MCF 10A (cell line): ENCODE measurements around the gene TEX2. TPM values are rescaled to one million over a fixed set of nuclear protein-coding genes. Genes with fewer than 3 reads are reported as not detected.

ENCODE experiments used
- BruUV-seq: library from RNA; stranded (reverse); fragments of 400-500 nt; replicated peaks from 2 replicates; lab custom pipeline; 2021; lab: Mats Ljungman, UMichigan
- CTCF ChIA-PET: fragments of 300-600 bp; sonication (Branson Sonifier 250); formaldehyde crosslinking; extraction: SDS; loops from one replicate; lab custom pipeline; 2021; ENCODE audit warnings: antibody characterized with exemption, inconsistent platforms; lab: Yijun Ruan, JAX
- POLR2A ChIA-PET: fragments of 300-600, 350-650 bp; sonication (Branson Sonifier 250); formaldehyde crosslinking; extraction: SDS; loops from one replicate; lab custom pipeline; 2020; ENCODE audit warnings: antibody characterized with exemption, inconsistent platforms; lab: Yijun Ruan, JAX
- DNase-seq: peaks from one replicate; pipeline ENCODE4 v3.0.0-alpha.2; 2018; ENCODE audit not compliant: unreplicated experiment
- H3K27ac Mint-ChIP-seq: one replicate; pipeline ENCODE4 v1.8.0; 2022; ENCODE audit warnings: mild to moderate bottlenecking, low read depth, mixed read lengths; ENCODE audit not compliant: unreplicated experiment
- H3K27me3 Mint-ChIP-seq: one replicate; pipeline ENCODE4 v1.8.0; 2022; ENCODE audit warnings: mixed read lengths; ENCODE audit not compliant: insufficient read depth, unreplicated experiment
- H3K36me3 Mint-ChIP-seq: one replicate; pipeline ENCODE4 v1.8.0; 2022; ENCODE audit warnings: mild to moderate bottlenecking, moderate library complexity, mixed read lengths; ENCODE audit not compliant: insufficient read depth, unreplicated experiment
- H3K4me1 Mint-ChIP-seq: one replicate; pipeline ENCODE4 v1.8.0; 2022; ENCODE audit warnings: mixed read lengths; ENCODE audit not compliant: insufficient read depth, unreplicated experiment
- H3K4me3 Mint-ChIP-seq: one replicate; pipeline ENCODE4 v1.8.0; 2022; ENCODE audit warnings: mild to moderate bottlenecking, moderate library complexity, mixed read lengths; ENCODE audit not compliant: unreplicated experiment
- H3K9me3 Mint-ChIP-seq: one replicate; pipeline ENCODE4 v1.8.0; 2022; ENCODE audit warnings: mixed read lengths; ENCODE audit not compliant: unreplicated experiment
- intact Hi-C: fragments of 100-400 bp; cut with micrococcal nuclease; formaldehyde crosslinking; loops from 2 replicates; pipeline ENCODE4 v1.14.1; 2022
- total RNA-seq: library from RNA; stranded (reverse); gene quantifications from 2 replicates; pipeline ENCODE4 v1.2.3, GENCODE V29; 2022
- TF ChIP-seq, protein P1 (sequence below): fragments of 200-600 bp; IDR thresholded peaks from one replicate; pipeline ENCODE4 v1.8.0; 2022; ENCODE audit warnings: antibody characterized with exemption, mild to moderate bottlenecking; ENCODE audit not compliant: unreplicated experiment

Gene TEX2
- total RNA-seq, 1 experiment from 2014 or later = 42.2 TPM

DNA sequence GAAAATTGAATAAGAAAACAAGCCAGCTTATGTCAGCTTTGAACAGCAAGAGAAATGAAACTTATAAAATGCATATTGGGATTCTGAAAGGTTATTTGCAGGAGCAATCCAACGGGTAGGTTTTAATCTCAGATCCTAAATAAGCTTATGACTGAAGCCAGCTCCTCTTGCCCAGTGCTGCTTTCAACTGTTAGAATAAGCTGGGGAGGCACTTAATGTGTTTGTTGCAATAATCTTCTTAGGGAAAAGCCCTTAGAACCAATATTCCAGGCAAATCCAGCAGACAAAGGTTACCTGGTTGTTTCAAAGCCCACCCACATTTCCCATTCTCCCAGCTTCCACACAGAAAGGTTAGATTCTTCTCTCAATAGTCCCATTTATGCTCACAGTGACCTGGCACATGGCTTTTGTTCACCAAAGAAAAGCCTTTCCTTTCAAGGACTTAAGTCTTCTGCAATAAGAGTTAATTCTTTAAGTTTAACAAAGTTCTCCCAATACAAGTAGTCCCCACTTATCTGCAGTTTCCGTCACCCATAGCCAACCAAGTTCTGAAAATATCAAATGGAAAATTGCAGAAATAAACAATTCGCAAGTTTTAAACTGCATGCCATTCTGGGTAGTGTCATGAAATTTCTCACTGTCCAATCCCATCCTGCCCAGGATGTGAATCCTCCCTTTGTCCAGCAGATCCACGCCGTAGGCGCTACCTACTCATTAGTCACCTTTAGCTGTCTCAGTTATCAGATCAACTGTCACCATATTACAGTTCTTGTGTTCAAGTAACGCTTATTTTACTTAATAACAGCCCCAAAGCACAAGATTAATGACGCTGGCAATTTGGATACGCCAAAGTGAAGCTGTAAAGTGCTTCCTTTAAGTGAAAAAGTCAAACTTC, 5.9 kb downstream of the TEX2 start:
- no TSS peak for BruUV-seq
- Mint-ChIP-seq H3K4me3 (peak overlapping the region; percentile 43), H3K4me1 (peaks cover 56% of the 10 kb centered on the region), H3K27ac (peak overlapping the region; percentile 49), H3K9me3 (no peaks in the 10 kb centered on the region), H3K36me3 (peaks cover 25% of the 10 kb centered on the region), H3K27me3 (no peaks in the 10 kb centered on the region)
- intact Hi-C loops = no loop called here
- TF ChIP-seq, protein P1, sequence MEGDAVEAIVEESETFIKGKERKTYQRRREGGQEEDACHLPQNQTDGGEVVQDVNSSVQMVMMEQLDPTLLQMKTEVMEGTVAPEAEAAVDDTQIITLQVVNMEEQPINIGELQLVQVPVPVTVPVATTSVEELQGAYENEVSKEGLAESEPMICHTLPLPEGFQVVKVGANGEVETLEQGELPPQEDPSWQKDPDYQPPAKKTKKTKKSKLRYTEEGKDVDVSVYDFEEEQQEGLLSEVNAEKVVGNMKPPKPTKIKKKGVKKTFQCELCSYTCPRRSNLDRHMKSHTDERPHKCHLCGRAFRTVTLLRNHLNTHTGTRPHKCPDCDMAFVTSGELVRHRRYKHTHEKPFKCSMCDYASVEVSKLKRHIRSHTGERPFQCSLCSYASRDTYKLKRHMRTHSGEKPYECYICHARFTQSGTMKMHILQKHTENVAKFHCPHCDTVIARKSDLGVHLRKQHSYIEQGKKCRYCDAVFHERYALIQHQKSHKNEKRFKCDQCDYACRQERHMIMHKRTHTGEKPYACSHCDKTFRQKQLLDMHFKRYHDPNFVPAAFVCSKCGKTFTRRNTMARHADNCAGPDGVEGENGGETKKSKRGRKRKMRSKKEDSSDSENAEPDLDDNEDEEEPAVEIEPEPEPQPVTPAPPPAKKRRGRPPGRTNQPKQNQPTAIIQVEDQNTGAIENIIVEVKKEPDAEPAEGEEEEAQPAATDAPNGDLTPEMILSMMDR = no peak
- ChIA-PET CTCF (interaction anchor here (0.6 kb wide), 2 partner anchors 8 to 25 kb away, joined by 3 to 6 read pairs; no protein-coding TSS in a partner anchor), POLR2A (interaction anchor here (0.7 to 5.6 kb wide), 11 partner anchors 17 to 250 kb away, joined by 3 to 90 read pairs (median 6); partner anchors contain the start of gene CEP95)
- peak; percentile 67 for DNase-seq

DNA sequence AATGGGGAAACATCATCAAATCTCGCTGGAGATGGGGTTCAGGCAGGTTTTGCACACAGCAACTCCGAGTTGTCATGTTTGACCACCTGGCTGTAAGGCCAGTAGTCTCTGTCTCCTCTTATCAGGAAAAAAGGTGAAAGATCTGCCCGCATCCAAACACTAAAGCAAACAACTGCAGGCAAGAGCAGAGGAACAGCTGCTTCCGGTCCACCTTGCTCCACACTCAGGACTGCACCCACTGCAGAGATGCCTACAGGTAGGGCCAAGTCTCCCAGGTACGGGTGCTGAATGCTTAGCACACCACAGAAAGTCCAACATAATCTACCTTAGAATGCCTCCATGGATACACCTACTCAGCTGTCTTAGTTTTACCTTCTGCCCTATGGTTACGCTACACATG, 7.3 kb downstream of the TEX2 start:
- BruUV-seq = no TSS peak
- peaks cover 25% of the 10 kb centered on the region for H3K36me3 Mint-ChIP-seq
- TF ChIP-seq, protein P1 = no peak
- CTCF ChIA-PET = no interaction called here
- DNase-seq = no peak
- no peak overlapping the region for H3K27ac Mint-ChIP-seq
- no peaks in the 10 kb centered on the region for H3K27me3 Mint-ChIP-seq
- H3K9me3 Mint-ChIP-seq = no peaks in the 10 kb centered on the region
- H3K4me3 Mint-ChIP-seq = no peak overlapping the region
- intact Hi-C loops = no loop called here
- POLR2A ChIA-PET = interaction anchor here (1.1 to 5.6 kb wide), 4 partner anchors 11 to 108 kb away, joined by 3 to 90 read pairs (median 38); no protein-coding TSS in a partner anchor
- peaks cover 45% of the 10 kb centered on the region for H3K4me1 Mint-ChIP-seq

DNA sequence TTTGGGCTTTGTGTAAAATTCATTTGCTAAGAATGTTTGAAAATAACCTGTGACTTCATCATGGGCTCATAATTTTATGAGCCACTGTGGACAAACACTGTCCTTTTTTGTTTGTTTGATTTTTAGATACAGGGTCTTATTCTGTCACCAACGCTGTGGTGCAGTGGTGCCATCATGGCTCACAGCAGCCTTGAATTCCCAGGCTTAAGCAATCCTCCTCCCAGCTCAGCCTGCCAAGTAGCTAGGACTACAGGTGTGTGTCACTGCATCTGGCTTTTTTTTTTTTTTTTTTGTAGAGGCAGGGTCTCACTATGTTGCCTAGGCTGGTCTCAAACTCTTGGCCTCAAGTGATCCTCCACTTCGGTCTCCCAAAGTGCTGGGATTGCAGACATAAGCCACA, 8.3 kb downstream of the TEX2 start:
- Mint-ChIP-seq H3K9me3 (no peaks in the 10 kb centered on the region), H3K27me3 (no peaks in the 10 kb centered on the region), H3K4me1 (peaks cover 39% of the 10 kb centered on the region), H3K4me3 (no peak overlapping the region), H3K36me3 (peaks cover 25% of the 10 kb centered on the region), H3K27ac (no peak overlapping the region)
- POLR2A ChIA-PET = interaction anchor here (0.8 to 1.3 kb wide), 3 partner anchors 23 to 106 kb away, joined by 4 to 5 read pairs (median 5); no protein-coding TSS in a partner anchor
- TF ChIP-seq, protein P1 = no peak
- intact Hi-C loops = no loop called here
- DNase-seq = peak; percentile 28
- CTCF ChIA-PET = interaction anchor here (1.1 kb wide), 1 partner anchor 105 kb away, joined by 7 read pairs; no protein-coding TSS in a partner anchor
- BruUV-seq = no TSS peak

DNA sequence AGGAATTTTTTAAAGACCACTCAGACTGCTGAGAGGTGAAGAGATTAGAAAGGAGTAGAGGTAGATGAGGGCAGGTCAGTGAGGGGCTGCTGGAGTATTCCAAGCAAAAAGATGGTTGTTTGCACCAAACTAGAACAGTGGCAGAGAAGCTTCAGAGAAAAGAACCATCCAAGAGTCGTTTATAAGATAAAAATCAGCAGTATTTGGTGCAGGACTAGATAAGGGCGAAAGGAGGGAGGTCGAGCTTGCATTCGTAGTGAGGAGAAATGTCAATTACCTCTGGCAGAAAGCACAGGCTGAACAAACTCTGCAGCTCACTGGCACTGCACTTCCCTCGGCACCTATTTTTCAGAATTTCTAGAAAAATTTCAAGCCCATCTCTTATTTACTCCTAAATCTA, 9.6 kb downstream of the TEX2 start:
- Mint-ChIP-seq H3K27me3 (no peaks in the 10 kb centered on the region), H3K9me3 (no peaks in the 10 kb centered on the region), H3K4me1 (peaks cover 39% of the 10 kb centered on the region), H3K36me3 (peaks cover 20% of the 10 kb centered on the region), H3K4me3 (no peak overlapping the region), H3K27ac (no peak overlapping the region)
- no TSS peak for BruUV-seq
- no peak for DNase-seq
- intact Hi-C loops = no loop called here
- POLR2A ChIA-PET = interaction anchor here (1.3 to 1.9 kb wide), 2 partner anchors 43 to 108 kb away, joined by 5 to 8 read pairs; no protein-coding TSS in a partner anchor
- CTCF ChIA-PET = interaction anchor here (0.6 to 1.3 kb wide), 3 partner anchors 17 to 88 kb away, joined by 3 to 6 read pairs (median 4); no protein-coding TSS in a partner anchor
- TF ChIP-seq, protein P1 = no peak
